Measurements from ENCODE around the gene NAA25.

GRCh38 chr12:112148031-112148513 is 39.5 kb upstream of the NAA25 start:
- TF ChIP-seq EZH2 (IDR thresholded peaks at IDR 0.05; ENCODE audit: borderline replicate concordance): no peak
- TF ChIP-seq, protein P1, sequence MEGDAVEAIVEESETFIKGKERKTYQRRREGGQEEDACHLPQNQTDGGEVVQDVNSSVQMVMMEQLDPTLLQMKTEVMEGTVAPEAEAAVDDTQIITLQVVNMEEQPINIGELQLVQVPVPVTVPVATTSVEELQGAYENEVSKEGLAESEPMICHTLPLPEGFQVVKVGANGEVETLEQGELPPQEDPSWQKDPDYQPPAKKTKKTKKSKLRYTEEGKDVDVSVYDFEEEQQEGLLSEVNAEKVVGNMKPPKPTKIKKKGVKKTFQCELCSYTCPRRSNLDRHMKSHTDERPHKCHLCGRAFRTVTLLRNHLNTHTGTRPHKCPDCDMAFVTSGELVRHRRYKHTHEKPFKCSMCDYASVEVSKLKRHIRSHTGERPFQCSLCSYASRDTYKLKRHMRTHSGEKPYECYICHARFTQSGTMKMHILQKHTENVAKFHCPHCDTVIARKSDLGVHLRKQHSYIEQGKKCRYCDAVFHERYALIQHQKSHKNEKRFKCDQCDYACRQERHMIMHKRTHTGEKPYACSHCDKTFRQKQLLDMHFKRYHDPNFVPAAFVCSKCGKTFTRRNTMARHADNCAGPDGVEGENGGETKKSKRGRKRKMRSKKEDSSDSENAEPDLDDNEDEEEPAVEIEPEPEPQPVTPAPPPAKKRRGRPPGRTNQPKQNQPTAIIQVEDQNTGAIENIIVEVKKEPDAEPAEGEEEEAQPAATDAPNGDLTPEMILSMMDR (IDR thresholded peaks at IDR 0.05; ENCODE audit: poor library complexity): no peak
- TF ChIP-seq EZH2phosphoT487 (IDR thresholded peaks at IDR 0.05; ENCODE audit: low read depth, severe bottlenecking, unreplicated experiment): no peak
